CD14-positive monocyte (primary cell): ENCODE data around the gene SLC35E4. TPM values are rescaled to one million over a fixed set of nuclear protein-coding genes. Genes with fewer than 3 reads are reported as not detected.

Experiments used
- DNase-seq, 3 donors: peaks; one replicate each; pipeline ENCODE4 v3.0.0-alpha.2; 2011 to 2022
- H2AFZ ChIP-seq: 2 replicates; pipeline ENCODE4 v1.6.0; 2012; ENCODE audit warnings: mild to moderate bottlenecking, low read depth, low read length, inconsistent platforms; ENCODE audit not compliant: insufficient read depth, poor library complexity, severe bottlenecking
- H3K27ac ChIP-seq, 2 donors: 1 replicate in 1 of 2; 2 replicates in 1 of 2; pipeline ENCODE4 v1.5.1; 2012 to 2013; ENCODE audit warnings: low read length in 2 of 2, control low read depth in 1 of 2, inconsistent platforms in 1 of 2, low read depth in 1 of 2, mild to moderate bottlenecking in 1 of 2
- H3K27me3 ChIP-seq, 2 donors: one replicate each; pipeline versions ENCODE4 v1.6.0 to v1.6.1; 2011 to 2013; ENCODE audit warnings: low read length in 2 of 2; ENCODE audit not compliant: control insufficient read depth in 2 of 2, insufficient read depth in 2 of 2
- H3K36me3 ChIP-seq, 2 donors: replicated peaks in 1 of 2; 1 replicate in 1 of 2; 2 replicates in 1 of 2; pipeline versions ENCODE4 v1.5.1 to v1.6.1; 2012 to 2013; ENCODE audit warnings: low read length in 2 of 2, control low read depth in 1 of 2, inconsistent platforms in 1 of 2, mild to moderate bottlenecking in 1 of 2; ENCODE audit not compliant: insufficient read depth in 2 of 2, control insufficient read depth in 1 of 2
- H3K4me1 ChIP-seq, 2 donors: 1 replicate in 1 of 2; 2 replicates in 1 of 2; pipeline versions ENCODE4 v1.5.1 to v1.6.1; 2012 to 2013; ENCODE audit warnings: low read length in 2 of 2, control low read depth in 1 of 2, inconsistent platforms in 1 of 2, mild to moderate bottlenecking in 1 of 2, moderate library complexity in 1 of 2; ENCODE audit not compliant: insufficient read depth in 2 of 2, control insufficient read depth in 1 of 2
- H3K4me2 ChIP-seq: replicated peaks from 2 replicates; pipeline ENCODE3; 2012; ENCODE audit warnings: low read length, moderate library complexity, mild to moderate bottlenecking; ENCODE audit not compliant: poor library complexity, severe bottlenecking; ENCODE audit errors: extremely low read depth
- H3K4me3 ChIP-seq, 3 experiments: fragments of 200-600 bp in 1 of 3; sonication (generic) in 1 of 3; replicated peaks in 1 of 3; 1 replicate in 2 of 3; 2 replicates in 1 of 3; pipeline ENCODE4 v1.5.1; 2011 to 2013; ENCODE audit warnings: low read length in 3 of 3, mild to moderate bottlenecking in 3 of 3, control low read depth in 2 of 3, low read depth in 2 of 3, inconsistent platforms in 1 of 3, moderate library complexity in 1 of 3
- H3K79me2 ChIP-seq: 2 replicates; pipeline ENCODE4 v1.6.0; 2012; ENCODE audit warnings: mild to moderate bottlenecking, control low read depth, inconsistent platforms, low read length, moderate library complexity; ENCODE audit not compliant: insufficient read depth
- H3K9ac ChIP-seq: 2 replicates; pipeline ENCODE4 v1.6.0; 2017; ENCODE audit warnings: low read length, mild to moderate bottlenecking; ENCODE audit not compliant: insufficient read depth, poor library complexity, severe bottlenecking
- H3K9me3 ChIP-seq, 2 donors: replicated peaks in 1 of 2; 1 replicate in 1 of 2; 2 replicates in 1 of 2; pipeline versions ENCODE4 v1.5.1 to v1.6.1; 2012 to 2013; ENCODE audit warnings: low read length in 2 of 2, control low read depth in 1 of 2; ENCODE audit not compliant: control insufficient read depth in 1 of 2, insufficient read depth in 1 of 2
- H4K20me1 ChIP-seq: 2 replicates; pipeline ENCODE4 v1.6.0; 2012; ENCODE audit warnings: mild to moderate bottlenecking, low read length, control low read depth, moderate library complexity; ENCODE audit not compliant: insufficient read depth
- H3K27ac Mint-ChIP-seq, 7 donors: one replicate each; pipeline ENCODE4 v1.8.0; 2020; ENCODE audit warnings: mild to moderate bottlenecking in 7 of 7, mixed read lengths in 7 of 7, moderate library complexity in 6 of 7, inconsistent platforms in 2 of 7
- H3K27me3 Mint-ChIP-seq, 3 donors: one replicate each; pipeline ENCODE4 v1.8.0; 2021 to 2022; ENCODE audit warnings: low read depth in 3 of 3, mild to moderate bottlenecking in 3 of 3, mixed read lengths in 3 of 3, moderate library complexity in 3 of 3, inconsistent platforms in 1 of 3
- H3K36me3 Mint-ChIP-seq, 2 donors: one replicate each; pipeline ENCODE4 v1.8.0; 2020; ENCODE audit warnings: mixed read lengths in 2 of 2, inconsistent platforms in 1 of 2, mild to moderate bottlenecking in 1 of 2
- H3K4me1 Mint-ChIP-seq: one replicate; pipeline ENCODE4 v1.8.0; 2020; ENCODE audit warnings: mild to moderate bottlenecking, mixed read lengths
- H3K4me3 Mint-ChIP-seq, 2 donors: one replicate each; pipeline ENCODE4 v1.8.0; 2020; ENCODE audit warnings: mild to moderate bottlenecking in 2 of 2, mixed read lengths in 2 of 2, moderate library complexity in 1 of 2
- H3K9me3 Mint-ChIP-seq, 7 donors: one replicate each; pipeline ENCODE4 v1.8.0; 2020 to 2022; ENCODE audit warnings: mixed read lengths in 7 of 7, mild to moderate bottlenecking in 6 of 7, moderate library complexity in 6 of 7, inconsistent platforms in 2 of 7
- CTCF ChIP-seq: fragments of 200-600 bp; IDR thresholded peaks from one replicate; pipeline ENCODE4 v1.8.0; 2022; ENCODE audit warnings: antibody characterized with exemption, mild to moderate bottlenecking
- WGBS: methylation state at CpG from one replicate; pipeline ENCODE4 v1.1.5; 2013; ENCODE audit warnings: missing lambda C conversion rate; ENCODE audit not compliant: insufficient coverage; 5-methylcytosine and 5-hydroxymethylcytosine counted together
- intact Hi-C, 2 donors: fragments of 100-400 bp; cut with micrococcal nuclease; formaldehyde crosslinking; loops; one replicate each; pipeline versions ENCODE4 v1.15.0 to v1.15.1; 2023
- polyA plus RNA-seq, 3 donors: library from polyadenylated mRNA; depleted of rRNA in 1 of 3; unstranded in 2 of 3; stranded (reverse) in 1 of 3; fragments of 300-500 nt in 2 of 3; fragments of >200 nt in 1 of 3; fragmentation: Illumina TruSeq in 2 of 3; gene quantifications; 1 replicate in 2 of 3; 2 replicates in 1 of 3; pipeline ENCODE4 v1.2.3, GENCODE V29; 2012 to 2021

Gene SLC35E4
- polyA plus RNA-seq, 3 donors: 1.4 to 2.4 (median 1.6) TPM

GRCh38 chr22:30694171-30694639 is 58.6 kb downstream of the SLC35E4 start:
- no peaks in the 10 kb centered on the region for H4K20me1 ChIP-seq
- H3K36me3 ChIP-seq: no peaks in the 10 kb centered on the region
- H3K4me3 Mint-ChIP-seq: peak overlapping the region; percentile 76 to 91
- peaks cover 3% of the 10 kb centered on the region for H3K4me1 Mint-ChIP-seq
- peak; percentile 9 to 16 (median 10) for DNase-seq
- under 1% methylated on average over 35 of the region's 38 CpGs for WGBS
- H3K27me3 Mint-ChIP-seq: peaks cover 41 to 61% (median 58%) of the 10 kb centered on the region in 3 donors
- H3K36me3 Mint-ChIP-seq: peaks cover 0 to 5% of the 10 kb centered on the region in 2 donors
- H3K27ac ChIP-seq: no peak overlapping the region
- H3K9me3 ChIP-seq: peaks cover 0 to 5% of the 10 kb centered on the region in 2 donors
- H3K27ac Mint-ChIP-seq: peak overlapping the region in 1 of 7 donors; percentile 54
- H3K4me2 ChIP-seq: peak overlapping the region; percentile 80
- peaks cover 23 to 39% of the 10 kb centered on the region in 2 donors for H3K27me3 ChIP-seq
- peak overlapping the region; percentile 74 for H2AFZ ChIP-seq
- no peak for TF ChIP-seq CTCF
- intact Hi-C loops: no loop called here
- H3K9ac ChIP-seq: no peak overlapping the region
- H3K79me2 ChIP-seq: no peaks in the 10 kb centered on the region
- peaks cover 0 to 7% (median 3%) of the 10 kb centered on the region in 7 donors for H3K9me3 Mint-ChIP-seq
- H3K4me1 ChIP-seq: peaks cover 9 to 14% of the 10 kb centered on the region in 2 donors
- peak overlapping the region in 1 of 3 experiments; percentile 68 for H3K4me3 ChIP-seq

- H3K36me3 Mint-ChIP-seq: peaks cover 0 to 5% of the 10 kb centered on the region in 2 donors
- Histone ChIP-seq H3K27ac (no peak within 1 kb of the TSS), H3K4me2 (peak within 1 kb of the TSS; percentile 80), H3K4me1 (peaks cover 9 to 14% of the 10 kb centered on the region in 2 donors), H4K20me1 (no peaks in the 10 kb centered on the region), H2AFZ (peak within 1 kb of the TSS; percentile 74), H3K27me3 (peaks cover 23 to 39% of the 10 kb centered on the region in 2 donors), H3K79me2 (no peaks in the 10 kb centered on the region), H3K9me3 (peaks cover 0 to 5% of the 10 kb centered on the region in 2 donors), H3K4me3 (peak within 1 kb of the TSS in 2 of 3 experiments; percentile 21 to 68), H3K36me3 (no peaks in the 10 kb centered on the region), H3K9ac (no peak within 1 kb of the TSS)
- peaks cover 0 to 7% (median 3%) of the 10 kb centered on the region in 7 donors for H3K9me3 Mint-ChIP-seq
- DNase-seq: no peak
- peak within 1 kb of the TSS; percentile 76 to 91 for H3K4me3 Mint-ChIP-seq
- H3K27ac Mint-ChIP-seq: peak within 1 kb of the TSS in 1 of 7 donors; percentile 54
- peaks cover 41 to 62% (median 58%) of the 10 kb centered on the region in 3 donors for H3K27me3 Mint-ChIP-seq
- intact Hi-C loops: no loop called here
- TF ChIP-seq CTCF: no peak
- 2% methylated on average over 88 of the region's 88 CpGs for WGBS
- peaks cover 3% of the 10 kb centered on the region for H3K4me1 Mint-ChIP-seq
These were observed 59.2 kb downstream of the SLC35E4 start, which contains the start of gene OSBP2 for GRCh38 chr22:30694640-30695350. Gene OSBP2 (plus strand): TSS chr22:30694874. CDS start chr22:30694910, 36 bp downstream.
